H9 (cell line): ENCODE results near the gene LPP. TPM values are rescaled to one million over a fixed set of nuclear protein-coding genes. Genes with fewer than 3 reads are reported as not detected.

Experiments used
- DNase-seq: peaks from one replicate; pipeline ENCODE4 v3.0.0-alpha.2; 2017
- H2AFZ ChIP-seq: one replicate; pipeline ENCODE4 v1.6.1; 2013; ENCODE audit warnings: mild to moderate bottlenecking, low read length, control low read depth, moderate library complexity
- H2AK5ac ChIP-seq: 2 replicates; pipeline ENCODE4 v1.6.1; 2013; ENCODE audit warnings: low read length, control low read depth, mixed read lengths; ENCODE audit not compliant: insufficient read length
- H2BK120ac ChIP-seq: one replicate; pipeline ENCODE4 v1.6.1; 2013; ENCODE audit warnings: low read depth, mild to moderate bottlenecking, low read length, control low read depth, inconsistent platforms; ENCODE audit not compliant: poor library complexity, severe bottlenecking
- H2BK12ac ChIP-seq: 2 replicates; pipeline ENCODE4 v1.6.1; 2013; ENCODE audit warnings: low read length, control low read depth, mixed read lengths, low read depth; ENCODE audit not compliant: insufficient read length
- H2BK15ac ChIP-seq: 2 replicates; pipeline ENCODE4 v1.6.1; 2013; ENCODE audit warnings: low read depth, low read length, control low read depth
- H2BK20ac ChIP-seq: one replicate; pipeline ENCODE4 v1.6.1; 2013; ENCODE audit warnings: low read depth, mild to moderate bottlenecking, low read length, control low read depth, inconsistent platforms; ENCODE audit not compliant: poor library complexity, severe bottlenecking
- H2BK5ac ChIP-seq: 2 replicates; pipeline ENCODE4 v1.6.1; 2013; ENCODE audit warnings: low read length, control low read depth, mixed read lengths; ENCODE audit not compliant: insufficient read length
- H3K14ac ChIP-seq: 2 replicates; pipeline ENCODE4 v1.6.1; 2013; ENCODE audit warnings: low read length, control low read depth; ENCODE audit not compliant: insufficient read depth
- H3K18ac ChIP-seq: 2 replicates; pipeline ENCODE4 v1.6.1; 2013; ENCODE audit warnings: low read depth, mild to moderate bottlenecking, mixed read lengths, low read length, control low read depth; ENCODE audit not compliant: insufficient read length
- H3K23ac ChIP-seq: 2 replicates; pipeline ENCODE4 v1.6.1; 2013; ENCODE audit warnings: low read length, control low read depth, mixed read lengths, low read depth; ENCODE audit not compliant: insufficient read length
- H3K23me2 ChIP-seq: 2 replicates; pipeline ENCODE4 v1.6.1; 2013; ENCODE audit warnings: low read depth, mild to moderate bottlenecking, mixed read lengths, low read length, control low read depth; ENCODE audit not compliant: insufficient read length, poor library complexity, severe bottlenecking
- H3K27ac ChIP-seq: 2 replicates; pipeline ENCODE4 v1.5.1; 2013; ENCODE audit warnings: low read length, control low read depth, mixed read lengths, low read depth; ENCODE audit not compliant: insufficient read length
- H3K27me3 ChIP-seq: 2 replicates; pipeline ENCODE4 v1.6.1; 2013; ENCODE audit warnings: low read length, control low read depth, inconsistent platforms; ENCODE audit not compliant: insufficient read depth
- H3K4ac ChIP-seq: 2 replicates; pipeline ENCODE4 v1.6.1; 2013; ENCODE audit warnings: low read depth, mild to moderate bottlenecking, control low read depth, inconsistent platforms, low read length, moderate library complexity
- H3K4me1 ChIP-seq: 2 replicates; pipeline ENCODE4 v1.6.1; 2013; ENCODE audit warnings: low read length, control low read depth, inconsistent platforms; ENCODE audit not compliant: insufficient read depth
- H3K4me2 ChIP-seq: 2 replicates; pipeline ENCODE4 v1.6.1; 2013; ENCODE audit warnings: low read length, control low read depth, mixed read lengths; ENCODE audit not compliant: insufficient read length, insufficient read depth
- H3K56ac ChIP-seq: 2 replicates; pipeline ENCODE4 v1.6.1; 2013; ENCODE audit warnings: low read depth, mild to moderate bottlenecking, mixed read lengths, low read length, control low read depth; ENCODE audit not compliant: insufficient read length
- H3K79me1 ChIP-seq: 2 replicates; pipeline ENCODE4 v1.6.1; 2013; ENCODE audit warnings: low read depth, mild to moderate bottlenecking, moderate library complexity, low read length, control low read depth, inconsistent platforms; ENCODE audit not compliant: insufficient read depth, poor library complexity, severe bottlenecking
- H3K79me2 ChIP-seq: 2 replicates; pipeline ENCODE4 v1.6.1; 2013; ENCODE audit warnings: low read length, control low read depth, inconsistent platforms; ENCODE audit not compliant: insufficient read depth
- H3K9ac ChIP-seq: 2 replicates; pipeline ENCODE4 v1.6.1; 2013; ENCODE audit warnings: low read length, control low read depth, mixed read lengths; ENCODE audit not compliant: insufficient read length; ENCODE audit errors: extremely low read depth
- H3K9me3 ChIP-seq: one replicate; pipeline ENCODE4 v1.6.1; 2013; ENCODE audit warnings: low read depth, low read length, inconsistent platforms; ENCODE audit not compliant: control insufficient read depth
- H3T11ph ChIP-seq: one replicate; pipeline ENCODE4 v1.6.1; 2013; ENCODE audit warnings: mild to moderate bottlenecking, low read length, control low read depth, inconsistent platforms
- H4K20me1 ChIP-seq: one replicate; pipeline ENCODE4 v1.6.1; 2013; ENCODE audit not compliant: control insufficient read depth, insufficient read length, insufficient read depth
- H4K5ac ChIP-seq: 2 replicates; pipeline ENCODE4 v1.6.1; 2013; ENCODE audit warnings: low read depth, mild to moderate bottlenecking, mixed read lengths, low read length, control low read depth; ENCODE audit not compliant: insufficient read length
- H4K8ac ChIP-seq: replicated peaks from 2 replicates; pipeline ENCODE4 v1.6.1; 2013; ENCODE audit warnings: low read length, control low read depth, mixed read lengths, low read depth; ENCODE audit not compliant: insufficient read length
- H4K91ac ChIP-seq: 2 replicates; pipeline ENCODE4 v1.6.1; 2013; ENCODE audit warnings: low read depth, mild to moderate bottlenecking, moderate library complexity, mixed read lengths, low read length, control low read depth; ENCODE audit not compliant: insufficient read length
- H3K27ac Mint-ChIP-seq, 3 experiments: 2 replicates in 2 of 3; 3 replicates in 1 of 3; pipeline ENCODE4 v1.8.0; 2020 to 2021; ENCODE audit warnings: mixed read lengths in 3 of 3, mild to moderate bottlenecking in 1 of 3, moderate library complexity in 1 of 3
- H3K27me3 Mint-ChIP-seq: 2 replicates; pipeline ENCODE4 v1.8.0; 2021; ENCODE audit warnings: low read depth, mild to moderate bottlenecking, moderate library complexity, mixed read lengths
- H3K36me3 Mint-ChIP-seq, 3 experiments: 2 replicates in 2 of 3; 3 replicates in 1 of 3; pipeline ENCODE4 v1.8.0; 2020 to 2021; ENCODE audit warnings: low read depth in 3 of 3, mixed read lengths in 3 of 3; ENCODE audit not compliant: insufficient read depth in 1 of 3
- H3K4me1 Mint-ChIP-seq, 2 experiments: 2 replicates each; pipeline ENCODE4 v1.8.0; 2020; ENCODE audit warnings: mixed read lengths in 2 of 2
- H3K4me3 Mint-ChIP-seq, 2 experiments: 2 replicates in 1 of 2; 3 replicates in 1 of 2; pipeline ENCODE4 v1.8.0; 2020 to 2021; ENCODE audit warnings: mild to moderate bottlenecking in 2 of 2, mixed read lengths in 2 of 2, moderate library complexity in 1 of 2
- H3K9me3 Mint-ChIP-seq, 2 experiments: 2 replicates in 1 of 2; 3 replicates in 1 of 2; pipeline ENCODE4 v1.8.0; 2020; ENCODE audit warnings: mild to moderate bottlenecking in 2 of 2, mixed read lengths in 2 of 2, moderate library complexity in 1 of 2
- whole genome bisulfite sequencing: extraction: QIAGEN DNeasy Blood & Tissue Kit; methylation state at CpG from one replicate; pipeline ENCODE4 v1.1.7; 2013; ENCODE audit warnings: missing lambda C conversion rate, low lambda C conversion rate, mixed read lengths; ENCODE audit not compliant: insufficient read length; ENCODE audit errors: extremely low coverage; 5-methylcytosine and 5-hydroxymethylcytosine counted together
- total RNA-seq: library from RNA; stranded (reverse); gene quantifications from 2 replicates; pipeline ENCODE4 v1.2.1, GENCODE V29; 2021
- TF ChIP-seq, protein P1 (sequence below): fragments of 200-600 bp; sonication (generic); conservative IDR thresholded peaks from 3 replicates; pipeline ENCODE4 v1.8.0; 2021; ENCODE audit warnings: antibody characterized with exemption, mild to moderate bottlenecking

The LPP gene
- total RNA-seq, 1 experiment from 2014 or later: 64.6 TPM

DNA sequence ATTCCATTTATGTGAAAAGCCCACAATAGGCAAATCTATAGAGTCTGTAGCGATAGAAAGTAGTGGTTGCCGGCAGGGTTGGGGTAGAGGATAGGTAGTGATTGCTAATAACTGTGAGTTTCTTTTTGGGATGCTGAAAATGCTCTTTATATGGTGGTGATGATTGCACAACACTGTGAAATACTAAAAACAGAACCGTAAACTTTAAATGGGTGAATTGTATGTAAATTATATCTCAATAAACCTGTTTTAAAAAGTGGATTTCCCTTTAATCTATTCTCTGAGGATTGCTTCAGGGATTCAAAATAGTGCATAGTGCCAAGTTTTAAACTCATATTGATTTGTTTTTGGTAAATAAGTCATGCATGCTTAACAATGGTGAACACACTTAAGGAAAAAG is 140.2 kb downstream of the LPP start:
- Histone ChIP-seq H3K79me1 (no peaks in the 10 kb centered on the region), H3T11ph (no peak overlapping the region), H2BK20ac (no peak overlapping the region), H4K91ac (no peak overlapping the region), H3K9me3 (no peaks in the 10 kb centered on the region), H3K4ac (no peak overlapping the region), H3K14ac (no peak overlapping the region), H4K20me1 (no peaks in the 10 kb centered on the region), H3K18ac (no peak overlapping the region), H2AK5ac (no peak overlapping the region), H3K27me3 (no peaks in the 10 kb centered on the region), H2AFZ (no peak overlapping the region), H3K9ac (no peak overlapping the region), H2BK12ac (no peak overlapping the region), H3K23me2 (no peaks in the 10 kb centered on the region), H2BK15ac (no peak overlapping the region), H3K23ac (no peak overlapping the region), H3K27ac (no peak overlapping the region), H4K5ac (no peak overlapping the region), H4K8ac (no peak overlapping the region), H2BK120ac (no peak overlapping the region), H3K79me2 (no peaks in the 10 kb centered on the region), H3K56ac (no peak overlapping the region), H3K4me1 (peaks cover 5% of the 10 kb centered on the region; the same call in 1 of the 2 replicates), H3K4me2 (no peak overlapping the region), H2BK5ac (no peak overlapping the region)
- TF ChIP-seq, protein P1, sequence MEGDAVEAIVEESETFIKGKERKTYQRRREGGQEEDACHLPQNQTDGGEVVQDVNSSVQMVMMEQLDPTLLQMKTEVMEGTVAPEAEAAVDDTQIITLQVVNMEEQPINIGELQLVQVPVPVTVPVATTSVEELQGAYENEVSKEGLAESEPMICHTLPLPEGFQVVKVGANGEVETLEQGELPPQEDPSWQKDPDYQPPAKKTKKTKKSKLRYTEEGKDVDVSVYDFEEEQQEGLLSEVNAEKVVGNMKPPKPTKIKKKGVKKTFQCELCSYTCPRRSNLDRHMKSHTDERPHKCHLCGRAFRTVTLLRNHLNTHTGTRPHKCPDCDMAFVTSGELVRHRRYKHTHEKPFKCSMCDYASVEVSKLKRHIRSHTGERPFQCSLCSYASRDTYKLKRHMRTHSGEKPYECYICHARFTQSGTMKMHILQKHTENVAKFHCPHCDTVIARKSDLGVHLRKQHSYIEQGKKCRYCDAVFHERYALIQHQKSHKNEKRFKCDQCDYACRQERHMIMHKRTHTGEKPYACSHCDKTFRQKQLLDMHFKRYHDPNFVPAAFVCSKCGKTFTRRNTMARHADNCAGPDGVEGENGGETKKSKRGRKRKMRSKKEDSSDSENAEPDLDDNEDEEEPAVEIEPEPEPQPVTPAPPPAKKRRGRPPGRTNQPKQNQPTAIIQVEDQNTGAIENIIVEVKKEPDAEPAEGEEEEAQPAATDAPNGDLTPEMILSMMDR: no peak
- Mint-ChIP-seq H3K27ac (no peak overlapping the region), H3K36me3 (peaks cover 0 to 4% (median 0%) of the 10 kb centered on the region in 3 experiments; a peak in 3 of 7 replicates), H3K4me1 (peaks cover 29 to 33% of the 10 kb centered on the region in 2 experiments), H3K9me3 (no peaks in the 10 kb centered on the region), H3K27me3 (no peaks in the 10 kb centered on the region), H3K4me3 (no peak overlapping the region)
- WGBS: no CpG with 5 or more reads among the region's 3 CpGs
- no peak for DNase-seq
